HG02938 (cell line): ENCODE measurements around the gene DMD.
A peak's percentile ranks its signal among the peaks of the same experiment; 100 is the strongest.
"Not testable (repeated sequence)": the region's sequence is repeated elsewhere in the genome, so short reads cannot be mapped to it uniquely, and the experiment has no call there.

ENCODE experiments used
- ATAC-seq: cut with Tn5 transposase; IDR thresholded peaks from one replicate; pipeline ENCODE4 v1.9.1; 2021; ENCODE audit warnings: mild to moderate bottlenecking, moderate library complexity; ENCODE audit not compliant: unreplicated experiment

DMD gene

GRCh38 chrX:31377821-31378220 lies 1833.5 kb downstream of the DMD start:
- ATAC-seq: not testable (repeated sequence)

GRCh38 chrX:31376408-31377022 lies 1834.8 kb downstream of the DMD start:
- no peak for ATAC-seq

GRCh38 chrX:31374786-31375185 lies 1836.6 kb downstream of the DMD start:
- ATAC-seq: no peak

- no peak for ATAC-seq
Measured at GRCh38 chrX:31371956-31372355, 1839.4 kb downstream of the DMD start.

- ATAC-seq: no peak
Measured at GRCh38 chrX:31367816-31368215, 1843.5 kb downstream of the DMD start.

- ATAC-seq: no peak
Measured at GRCh38 chrX:31366041-31366440, 1845.3 kb downstream of the DMD start.

GRCh38 chrX:31356275-31357212 lies 1854.8 kb downstream of the DMD start:
- no peak for ATAC-seq

- no peak for ATAC-seq
Measured at GRCh38 chrX:31355206-31355955, 1856.0 kb downstream of the DMD start.

GRCh38 chrX:31353095-31353494 lies 1858.3 kb downstream of the DMD start:
- no peak for ATAC-seq

- no peak for ATAC-seq
Measured at GRCh38 chrX:31350808-31351074, 1860.6 kb downstream of the DMD start.

- no peak for ATAC-seq
Measured at GRCh38 chrX:31349515-31349914, 1861.8 kb downstream of the DMD start.

GRCh38 chrX:31340587-31340986 lies 1870.8 kb downstream of the DMD start:
- ATAC-seq: no peak

GRCh38 chrX:31338991-31339350 lies 1872.4 kb downstream of the DMD start:
- ATAC-seq: no peak

GRCh38 chrX:31337332-31337731 lies 1874.0 kb downstream of the DMD start:
- no peak for ATAC-seq

- ATAC-seq: no peak
Measured at GRCh38 chrX:31336419-31336818, 1874.9 kb downstream of the DMD start.

GRCh38 chrX:31334997-31335396 lies 1876.4 kb downstream of the DMD start:
- ATAC-seq: no peak

GRCh38 chrX:31333165-31333831 lies 1878.1 kb downstream of the DMD start:
- ATAC-seq: no peak

- no peak for ATAC-seq
Measured at GRCh38 chrX:31331928-31332327, 1879.4 kb downstream of the DMD start.

GRCh38 chrX:31331015-31331414 lies 1880.3 kb downstream of the DMD start:
- no peak for ATAC-seq

- no peak for ATAC-seq
Measured at GRCh38 chrX:31329298-31329697, 1882.1 kb downstream of the DMD start.

- peak; percentile 96 for ATAC-seq
Measured at GRCh38 chrX:31323658-31324057, 1887.7 kb downstream of the DMD start.
